Keratinocyte (primary cell): ENCODE data around the gene GTF2H4. TPM values are rescaled to one million over a fixed set of nuclear protein-coding genes. Genes with fewer than 3 reads are reported as not detected.

Experiments used
- DNase-seq: peaks from one replicate; pipeline ENCODE4 v3.0.0-alpha.2; 2011; ENCODE audit warnings: low read depth, missing footprints, low spot score
- FAIRE-seq: peaks from 2 replicates; lab custom pipeline; 2011; peaks lifted over from hg19 to GRCh38; lab: Jason Lieb, UNC
- H2AFZ ChIP-seq: 2 replicates; pipeline ENCODE4 v1.6.0; 2012; ENCODE audit warnings: low read length, control low read depth, inconsistent platforms; ENCODE audit not compliant: control insufficient read depth
- H3K27ac ChIP-seq: 2 replicates; pipeline ENCODE4 v1.5.1; 2011; ENCODE audit warnings: low read length; ENCODE audit not compliant: control insufficient read depth, insufficient read depth
- H3K27me3 ChIP-seq: 3 replicates; pipeline ENCODE4 v1.6.0; 2011; ENCODE audit warnings: low read length; ENCODE audit not compliant: control insufficient read depth, insufficient read depth; ENCODE audit errors: extremely low read depth
- H3K36me3 ChIP-seq, 2 experiments: 2 replicates in 1 of 2; 3 replicates in 1 of 2; pipeline ENCODE4 v1.5.1; 2011; ENCODE audit warnings: low read length in 2 of 2, mild to moderate bottlenecking in 1 of 2; ENCODE audit not compliant: control insufficient read depth in 2 of 2, insufficient read depth in 2 of 2; ENCODE audit errors: extremely low read depth in 1 of 2
- H3K4me1 ChIP-seq: 3 replicates; pipeline ENCODE4 v1.5.1; 2011; ENCODE audit warnings: low read length; ENCODE audit not compliant: control insufficient read depth, insufficient read depth; ENCODE audit errors: extremely low read depth
- H3K4me2 ChIP-seq: 3 replicates; pipeline ENCODE4 v1.6.0; 2011; ENCODE audit warnings: low read depth, low read length; ENCODE audit not compliant: control insufficient read depth, insufficient read depth; ENCODE audit errors: extremely low read depth
- H3K4me3 ChIP-seq, 3 experiments: fragments of 200-600 bp in 1 of 3; sonication (generic) in 1 of 3; 2 replicates in 2 of 3; 3 replicates in 1 of 3; pipeline ENCODE4 v1.5.1; 2011 to 2016; ENCODE audit warnings: low read length in 3 of 3, mild to moderate bottlenecking in 3 of 3, control low read depth in 2 of 3, inconsistent platforms in 1 of 3, low read depth in 1 of 3, mixed read lengths in 1 of 3, mixed run types in 1 of 3, moderate library complexity in 1 of 3; ENCODE audit not compliant: control insufficient read depth in 2 of 3, insufficient read depth in 2 of 3; ENCODE audit errors: extremely low read depth in 1 of 3
- H3K79me2 ChIP-seq: 2 replicates; pipeline ENCODE4 v1.6.0; 2012; ENCODE audit warnings: low read length; ENCODE audit not compliant: control insufficient read depth, insufficient read depth
- H3K9ac ChIP-seq: 3 replicates; pipeline ENCODE4 v1.6.0; 2011; ENCODE audit warnings: low read length; ENCODE audit not compliant: control insufficient read depth, insufficient read depth; ENCODE audit errors: extremely low read depth
- H3K9me1 ChIP-seq: 3 replicates; pipeline ENCODE4 v1.6.0; 2011; ENCODE audit warnings: low read length; ENCODE audit not compliant: control insufficient read depth, insufficient read depth; ENCODE audit errors: extremely low read depth
- H3K9me3 ChIP-seq: 2 replicates; pipeline ENCODE4 v1.5.1; 2012; ENCODE audit warnings: low read depth, low read length; ENCODE audit not compliant: control insufficient read depth
- H4K20me1 ChIP-seq: 3 replicates; pipeline ENCODE4 v1.6.0; 2011; ENCODE audit warnings: low read length; ENCODE audit not compliant: control insufficient read depth, insufficient read depth; ENCODE audit errors: extremely low read depth
- CTCF ChIP-seq, 3 experiments: IDR thresholded peaks in 1 of 3; conservative IDR thresholded peaks in 1 of 3; optimal IDR thresholded peaks in 1 of 3; 2 replicates in 2 of 3; 3 replicates in 1 of 3; pipeline versions ENCODE3 to v1.5.1; 2011; ENCODE audit warnings: low read length in 3 of 3, mild to moderate bottlenecking in 3 of 3, moderate library complexity in 2 of 3, control low read depth in 1 of 3, inconsistent platforms in 1 of 3; ENCODE audit not compliant: insufficient read depth in 2 of 3; ENCODE audit errors: extremely low read depth in 1 of 3
- EZH2 ChIP-seq: IDR thresholded peaks from one replicate; pipeline ENCODE4 v1.6.1; 2012; ENCODE audit warnings: inconsistent platforms, mild to moderate bottlenecking, low read length, moderate library complexity
- dilution Hi-C: fragments of 300-500 bp; cut with MboI; formaldehyde crosslinking; loops from one replicate; pipeline ENCODE4 v1.7.0; 2020; ENCODE audit warnings: low sequenced_read_pairs; ENCODE audit not compliant: extremely low pct_ligation_motif_present
- polyA plus RNA-seq, 5 experiments: library from polyadenylated mRNA; depleted of rRNA in 3 of 5; stranded (reverse) in 3 of 5; stranded (forward) in 1 of 5; unstranded in 1 of 5; fragments of >200 nt; gene quantifications; 1 replicate in 1 of 5; 2 replicates in 3 of 5; 3 replicates in 1 of 5; pipeline versions ENCODE4 v1.2.1 to v1.2.3, GENCODE V29; 2011 to 2012; ENCODE audit warnings: missing spikeins in 2 of 5, low read depth in 1 of 5, low replicate concordance in 1 of 5

GTF2H4 gene
- polyA plus RNA-seq, 1 donor (not counting 4 experiments of a cell fraction or from before 2014, with no cell fraction given), result 38.7 TPM

DNA sequence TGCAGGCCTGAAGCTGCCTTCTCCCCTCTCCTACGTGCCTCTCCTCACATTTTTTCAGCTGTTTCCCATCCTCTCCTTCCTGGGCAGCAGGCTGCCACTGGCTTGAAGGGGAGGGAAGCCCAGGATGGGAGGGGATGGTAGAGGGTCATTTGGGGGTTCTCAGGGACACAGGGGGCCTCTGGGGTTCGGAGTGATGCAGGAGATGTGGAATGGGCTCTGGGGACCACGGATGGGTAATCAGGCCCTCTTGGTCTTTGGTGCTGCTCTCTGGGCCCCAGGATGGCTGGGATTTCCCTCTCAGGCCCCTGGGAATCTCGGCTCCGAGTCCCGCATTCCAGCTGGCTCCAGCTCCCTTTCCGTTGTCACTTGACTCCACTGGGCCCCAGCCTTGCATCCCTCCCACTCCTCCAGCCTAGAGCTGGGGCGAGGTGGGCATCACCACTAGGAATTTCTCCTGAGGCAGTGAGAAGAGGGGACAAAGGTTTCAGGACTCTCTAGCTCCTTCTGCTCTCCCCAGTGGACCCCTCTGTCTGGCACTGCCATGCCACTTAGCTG, 25.7 kb upstream of the GTF2H4 start:
- DNase-seq, result no peak
- peaks cover 41% of the 10 kb centered on the region for H3K4me1 ChIP-seq
- peaks cover 36% of the 10 kb centered on the region for H3K79me2 ChIP-seq
- H3K4me2 ChIP-seq, result peak overlapping the region; percentile 67
- peaks cover 2% of the 10 kb centered on the region for H3K9me1 ChIP-seq
- peak overlapping the region in 2 of 3 experiments; percentile 32 to 72 for H3K4me3 ChIP-seq
- H3K9me3 ChIP-seq, result no peaks in the 10 kb centered on the region
- H4K20me1 ChIP-seq, result peaks cover 8% of the 10 kb centered on the region
- peak overlapping the region; percentile 99 for H3K9ac ChIP-seq
- H3K27me3 ChIP-seq, result no peaks in the 10 kb centered on the region
- peaks cover 0 to 3% of the 10 kb centered on the region in 2 experiments for H3K36me3 ChIP-seq
- dilution Hi-C loops, result no loop called here
- peak overlapping the region; percentile 10 for H2AFZ ChIP-seq
- H3K27ac ChIP-seq, result peak overlapping the region; percentile 98
- TF ChIP-seq EZH2 (no peak), CTCF (optimal IDR thresholded peaks at IDR 0.05 in 1 of 3, IDR thresholded peaks at IDR 0.05 in 1 of 3, conservative IDR thresholded peaks at IDR 0.05 in 1 of 3; ENCODE audit: extremely low read depth in 1 of 3, insufficient read depth in 2 of 3, low read length in 3 of 3) (no peak)
- no peak for FAIRE-seq

DNA sequence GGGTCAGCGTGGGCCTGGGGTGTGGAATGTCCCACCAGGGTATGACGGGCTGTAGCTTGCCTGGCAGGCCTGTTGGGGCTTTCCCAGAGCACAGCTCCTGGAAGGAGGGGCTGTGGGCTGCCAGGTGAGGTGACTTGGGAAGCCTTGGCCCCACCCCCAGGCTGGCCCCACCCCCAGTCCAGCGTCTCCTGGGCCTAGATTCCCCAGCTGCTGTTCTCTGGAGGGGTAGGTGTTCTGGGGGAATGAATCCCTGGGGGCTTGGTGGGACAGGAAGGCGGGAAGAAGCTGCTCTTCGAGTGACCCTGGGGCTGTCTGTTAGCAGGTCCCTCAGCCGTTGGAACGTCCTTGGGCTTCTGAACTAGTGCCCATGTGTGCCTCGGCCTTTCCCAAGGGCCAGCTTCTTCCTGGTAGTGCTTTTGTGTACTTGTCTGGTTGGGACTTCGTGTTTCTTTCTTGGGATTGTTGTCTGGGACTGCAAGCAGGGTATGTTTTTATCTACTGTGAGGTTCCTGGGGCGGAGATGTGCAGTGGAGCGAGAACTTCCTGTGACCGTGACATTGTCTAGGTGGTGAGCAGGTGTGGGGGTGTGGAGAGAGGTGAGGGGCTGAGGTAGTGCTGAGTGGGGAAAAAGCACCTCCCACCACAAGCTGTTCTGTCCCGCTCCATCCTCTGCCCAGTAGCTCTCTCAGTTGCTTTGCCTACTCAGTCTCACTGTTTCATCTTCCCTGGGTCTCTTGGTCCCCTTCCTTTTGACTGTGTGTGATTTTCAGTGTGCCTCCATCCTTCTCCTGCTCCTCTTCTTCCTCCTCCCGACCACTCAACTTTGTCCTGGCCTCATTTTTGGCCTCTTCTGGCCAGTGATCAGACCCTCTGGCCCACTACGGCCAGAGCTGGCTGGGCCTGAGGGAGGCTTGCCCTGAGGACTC, 25.0 kb upstream of the GTF2H4 start:
- DNase-seq, result peak; percentile 85
- Histone ChIP-seq H3K27me3 (no peaks in the 10 kb centered on the region), H3K27ac (peak overlapping the region; percentile 98), H3K4me2 (peak overlapping the region; percentile 84), H3K36me3 (peaks cover 0 to 3% of the 10 kb centered on the region in 2 experiments), H2AFZ (peak overlapping the region; percentile 10), H4K20me1 (peaks cover 8% of the 10 kb centered on the region), H3K4me1 (peaks cover 42% of the 10 kb centered on the region), H3K9me1 (peaks cover 2% of the 10 kb centered on the region), H3K4me3 (peak overlapping the region; percentile 72 to 87 (median 72)), H3K9me3 (no peaks in the 10 kb centered on the region), H3K79me2 (peaks cover 43% of the 10 kb centered on the region), H3K9ac (peak overlapping the region; percentile 99)
- no peak for FAIRE-seq
- TF ChIP-seq EZH2 (no peak), CTCF (optimal IDR thresholded peaks at IDR 0.05 in 1 of 3, IDR thresholded peaks at IDR 0.05 in 1 of 3, conservative IDR thresholded peaks at IDR 0.05 in 1 of 3; ENCODE audit: extremely low read depth in 1 of 3, insufficient read depth in 2 of 3, low read length in 3 of 3) (no peak)
- dilution Hi-C loops, result no loop called here
